Measurements from ENCODE around the gene PARD6G.
A peak's percentile ranks its signal among the peaks of the same experiment; 100 is the strongest.
"Not testable (repeated sequence)": the region's sequence is repeated elsewhere in the genome, so short reads cannot be mapped to it uniquely, and the experiment has no call there.

Gene PARD6G

DNA sequence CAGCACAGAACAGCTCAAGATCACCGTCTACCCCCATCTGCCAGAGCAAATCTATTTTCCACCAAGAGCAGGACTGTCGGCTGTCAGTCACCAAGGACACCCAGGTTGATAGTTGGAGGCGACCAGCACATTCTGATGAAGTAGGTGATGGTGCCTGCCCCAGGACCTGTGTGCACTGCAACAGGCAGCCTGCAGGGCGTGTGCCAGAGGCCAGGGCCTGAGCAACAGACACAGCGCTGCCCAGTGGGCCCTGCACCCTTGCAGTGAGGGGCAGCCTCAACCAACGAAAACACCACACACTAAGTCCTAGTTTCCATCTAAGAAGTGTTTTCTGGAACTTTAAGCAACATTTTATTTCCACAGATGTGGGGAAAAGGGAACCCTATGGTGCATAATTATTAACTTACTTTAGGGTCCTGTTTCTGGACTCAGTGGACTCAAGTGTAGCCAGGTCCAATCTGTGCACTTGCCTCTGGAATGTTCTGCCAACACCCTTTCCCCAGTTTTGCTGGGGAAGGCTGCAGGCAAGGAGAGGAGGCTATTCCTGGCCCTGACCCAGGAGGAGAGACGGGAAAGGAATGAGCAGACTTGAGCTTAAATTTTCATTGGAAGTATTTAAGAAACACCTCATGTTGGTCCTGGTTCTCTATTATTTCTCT is 76.8 kb downstream of the PARD6G start:
- DNase-seq = no peak

- no peak for DNase-seq
Observed at GRCh38 chr18:80169607-80170006, 77.7 kb downstream of the PARD6G start.

DNA sequence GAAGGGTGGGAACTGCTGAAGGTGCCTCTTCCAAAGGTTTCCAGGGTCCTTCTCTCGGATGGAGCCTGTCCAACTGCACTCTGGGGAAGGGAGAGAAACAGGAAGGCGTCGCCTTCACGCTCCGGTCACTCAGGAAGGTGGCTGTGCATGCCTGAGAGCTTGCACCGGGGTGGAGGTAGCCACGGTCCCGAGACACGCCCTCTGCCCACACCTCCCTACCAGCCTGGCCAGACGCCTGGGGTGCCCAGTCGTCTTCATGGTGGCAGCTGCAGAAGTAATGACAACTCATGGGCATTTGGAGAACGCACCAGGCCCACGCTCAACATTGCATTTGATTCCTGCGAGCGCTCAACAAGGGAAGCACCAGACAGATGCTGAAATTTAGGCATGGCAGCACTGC is 78.3 kb downstream of the PARD6G start:
- DNase-seq = no peak

DNA sequence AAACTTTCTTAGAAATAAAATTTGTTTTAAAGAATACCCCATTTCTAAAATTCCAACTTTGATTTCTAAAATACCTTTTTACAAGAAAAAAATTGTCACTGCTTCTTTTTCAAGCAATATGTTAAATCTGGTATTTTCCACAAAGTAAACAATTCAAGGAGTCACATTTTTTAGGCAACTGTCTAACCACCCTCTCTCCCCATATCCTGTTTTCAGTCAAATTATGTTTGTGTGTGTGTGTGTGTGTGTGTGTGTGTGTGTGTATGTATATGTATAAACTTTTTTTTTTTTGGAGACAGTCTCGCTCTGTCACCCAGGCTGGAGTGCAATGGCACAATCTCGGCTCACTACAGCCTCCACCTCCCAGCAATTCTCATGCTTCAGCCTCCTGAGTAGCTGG is 79.0 kb downstream of the PARD6G start:
- peak in 1 of 5 experiments; percentile 21 for DNase-seq

GRCh38 chr18:80167931-80168330 is 79.4 kb downstream of the PARD6G start:
- DNase-seq = peak in 1 of 5 experiments; percentile 34

DNA sequence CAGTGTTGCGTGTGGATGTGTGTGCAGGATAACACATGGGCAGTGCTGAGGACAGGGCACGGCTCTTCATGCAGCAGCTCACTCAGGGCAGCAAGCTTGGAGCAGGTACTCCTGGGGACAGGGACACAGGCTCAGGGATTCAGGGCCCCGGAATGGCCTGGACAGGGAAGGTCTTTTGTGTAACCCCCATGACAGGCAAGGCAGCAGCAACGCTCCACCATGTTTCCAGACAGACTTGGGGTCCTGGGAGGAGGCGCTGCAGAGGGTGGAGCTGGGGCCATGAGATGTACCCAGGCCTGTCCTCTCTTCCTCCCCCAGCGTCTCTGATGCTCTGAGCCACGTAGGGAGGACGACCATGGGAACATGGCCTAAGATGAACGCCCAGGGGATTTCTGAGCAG is 80.0 kb downstream of the PARD6G start:
- DNase-seq = no peak

DNA sequence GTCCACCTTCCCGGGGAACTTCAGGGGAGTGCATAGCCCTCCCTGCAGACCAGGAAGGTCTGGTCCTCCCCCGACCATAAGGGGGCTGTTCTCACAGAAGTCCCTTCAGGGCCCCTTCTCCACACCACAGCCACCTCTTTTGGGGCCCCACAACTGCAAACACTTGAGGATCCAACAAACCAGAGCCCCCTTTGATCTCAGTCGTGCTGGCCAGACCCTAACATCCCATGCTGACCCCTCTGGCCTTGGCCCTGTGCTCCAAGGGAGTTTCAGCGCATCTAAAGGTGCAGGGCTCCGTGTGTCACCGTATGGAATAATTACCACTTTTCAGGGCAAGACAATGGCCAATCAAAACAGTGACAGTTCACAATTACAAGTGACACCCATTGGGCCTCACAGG is 80.6 kb downstream of the PARD6G start:
- DNase-seq = no peak

- no peak for DNase-seq
Observed at GRCh38 chr18:80166240-80166639, 81.1 kb downstream of the PARD6G start.

- DNase-seq = not testable (repeated sequence)
Observed at GRCh38 chr18:80164727-80165355, 82.5 kb downstream of the PARD6G start.

DNA sequence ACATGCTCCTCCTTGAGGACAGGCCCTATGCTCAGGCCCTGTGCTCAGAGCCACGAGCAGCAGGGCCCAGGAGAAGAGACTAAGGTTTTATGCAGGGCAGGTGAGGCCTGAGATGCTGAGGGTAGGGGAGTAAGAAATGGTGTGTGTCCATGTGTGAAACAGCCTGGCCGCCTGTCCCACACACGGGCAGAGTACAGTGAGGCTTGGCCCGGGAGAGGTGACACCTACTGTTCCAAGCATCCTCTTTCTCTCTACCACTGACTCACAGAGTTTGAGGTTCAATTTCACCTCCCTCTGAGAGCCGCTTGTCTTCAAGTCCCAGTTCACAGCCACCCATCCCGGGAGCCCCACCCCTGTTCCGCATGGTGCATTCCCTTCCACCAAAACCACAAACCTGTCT is 84.1 kb downstream of the PARD6G start:
- DNase-seq = no peak

DNA sequence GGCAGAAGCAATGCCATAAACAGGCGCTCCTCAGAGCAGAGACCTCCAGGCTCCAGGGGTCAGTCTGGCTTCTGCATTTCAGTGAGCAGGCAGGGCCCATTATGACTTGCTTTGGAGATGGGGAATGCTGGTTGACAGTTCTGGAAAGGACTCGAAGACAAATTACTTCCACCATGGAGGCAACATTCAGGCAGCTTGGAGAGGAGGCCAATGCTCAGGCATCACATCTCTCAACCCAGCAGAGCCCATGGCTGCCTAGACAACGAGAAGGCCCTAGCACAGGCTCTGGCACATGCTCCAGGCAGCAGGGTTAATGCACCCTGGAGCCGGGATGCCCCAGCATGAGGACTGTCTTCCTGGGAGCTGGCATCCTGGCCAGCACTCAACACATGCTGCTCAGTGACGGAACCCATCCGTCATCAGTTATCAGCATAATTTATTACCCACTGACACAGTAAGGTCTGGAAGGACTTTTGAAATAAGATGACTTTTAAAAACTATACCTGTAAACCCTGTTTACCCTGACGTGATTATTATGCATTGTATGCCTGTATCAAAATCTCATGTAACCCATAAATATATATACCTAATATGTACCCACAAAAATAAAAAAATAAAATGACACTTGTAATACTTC is 85.4 kb downstream of the PARD6G start:
- DNase-seq = no peak

GRCh38 chr18:80159713-80160636 is 87.3 kb downstream of the PARD6G start:
- DNase-seq = peak in 3 of 5 experiments; percentile 24 to 61 (median 24)

GRCh38 chr18:80158365-80158764 is 88.9 kb downstream of the PARD6G start:
- DNase-seq = no peak

GRCh38 chr18:80157708-80158343 is 89.5 kb downstream of the PARD6G start:
- peak; percentile 31 to 76 (median 52) for DNase-seq

DNA sequence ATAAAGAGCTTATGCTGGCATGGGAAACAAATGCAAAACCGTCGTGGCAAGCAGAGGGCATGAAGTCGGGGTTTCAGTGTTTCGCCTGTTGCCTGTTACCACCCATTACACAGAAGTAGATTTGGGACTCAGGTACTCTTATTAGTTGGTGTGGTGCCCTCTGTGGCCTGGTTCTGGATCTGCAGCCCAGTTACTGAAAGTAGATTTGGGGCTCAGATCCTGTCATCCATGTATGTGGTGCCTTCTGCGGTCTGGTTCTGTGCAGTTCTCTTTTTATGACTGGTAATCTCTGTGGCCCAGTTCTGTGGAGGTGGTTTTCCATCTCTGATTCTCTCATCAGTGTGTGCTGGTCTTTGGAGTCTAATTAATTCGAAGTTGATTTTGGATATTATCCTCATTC is 93.0 kb downstream of the PARD6G start:
- peak in 2 of 5 experiments; percentile 31 to 75 for DNase-seq

- DNase-seq = no peak
Observed at GRCh38 chr18:80149667-80150066, 97.6 kb downstream of the PARD6G start.

DNA sequence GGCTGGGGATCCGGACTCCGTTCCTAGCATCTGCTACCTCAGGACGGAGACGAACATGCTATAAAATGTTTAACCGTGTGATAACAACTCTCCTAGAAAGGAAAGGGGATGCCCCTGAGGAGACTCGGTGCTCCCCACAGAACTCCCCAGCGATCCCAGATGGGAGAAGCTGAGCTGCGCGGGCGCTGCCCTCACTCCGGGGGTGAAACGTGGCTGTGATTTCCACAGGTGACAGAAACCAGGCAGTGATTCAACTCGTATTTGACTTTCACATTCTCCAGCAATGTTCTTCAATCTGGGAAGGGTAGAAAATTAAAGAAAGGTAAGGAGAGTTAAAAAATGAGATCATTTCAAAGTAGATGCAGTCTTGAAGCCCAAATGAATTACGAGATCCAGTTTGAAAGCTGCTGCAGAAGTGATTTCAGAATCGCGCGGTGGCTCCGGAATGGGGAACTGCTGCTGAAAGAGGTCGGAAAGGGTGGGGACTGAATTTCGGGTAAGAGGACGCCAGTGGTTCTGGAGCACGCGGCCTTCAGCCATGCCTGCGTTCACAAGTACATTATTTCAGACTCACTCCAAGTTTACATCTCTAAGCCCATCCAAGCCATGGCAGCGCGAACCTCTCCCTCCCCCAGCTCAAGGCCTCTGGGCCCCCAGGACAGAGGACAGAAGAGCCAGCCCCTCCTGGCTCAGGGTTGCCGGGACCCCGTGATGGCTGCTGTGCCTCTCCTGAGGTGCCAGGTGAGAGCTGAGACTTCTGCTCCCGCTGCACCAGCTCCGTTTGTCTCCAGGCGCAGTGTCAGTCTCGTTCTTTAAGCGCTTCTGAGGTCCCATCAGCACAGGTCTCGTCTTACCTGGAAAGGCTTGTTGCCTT is 98.8 kb downstream of the PARD6G start:
- DNase-seq = no peak

DNA sequence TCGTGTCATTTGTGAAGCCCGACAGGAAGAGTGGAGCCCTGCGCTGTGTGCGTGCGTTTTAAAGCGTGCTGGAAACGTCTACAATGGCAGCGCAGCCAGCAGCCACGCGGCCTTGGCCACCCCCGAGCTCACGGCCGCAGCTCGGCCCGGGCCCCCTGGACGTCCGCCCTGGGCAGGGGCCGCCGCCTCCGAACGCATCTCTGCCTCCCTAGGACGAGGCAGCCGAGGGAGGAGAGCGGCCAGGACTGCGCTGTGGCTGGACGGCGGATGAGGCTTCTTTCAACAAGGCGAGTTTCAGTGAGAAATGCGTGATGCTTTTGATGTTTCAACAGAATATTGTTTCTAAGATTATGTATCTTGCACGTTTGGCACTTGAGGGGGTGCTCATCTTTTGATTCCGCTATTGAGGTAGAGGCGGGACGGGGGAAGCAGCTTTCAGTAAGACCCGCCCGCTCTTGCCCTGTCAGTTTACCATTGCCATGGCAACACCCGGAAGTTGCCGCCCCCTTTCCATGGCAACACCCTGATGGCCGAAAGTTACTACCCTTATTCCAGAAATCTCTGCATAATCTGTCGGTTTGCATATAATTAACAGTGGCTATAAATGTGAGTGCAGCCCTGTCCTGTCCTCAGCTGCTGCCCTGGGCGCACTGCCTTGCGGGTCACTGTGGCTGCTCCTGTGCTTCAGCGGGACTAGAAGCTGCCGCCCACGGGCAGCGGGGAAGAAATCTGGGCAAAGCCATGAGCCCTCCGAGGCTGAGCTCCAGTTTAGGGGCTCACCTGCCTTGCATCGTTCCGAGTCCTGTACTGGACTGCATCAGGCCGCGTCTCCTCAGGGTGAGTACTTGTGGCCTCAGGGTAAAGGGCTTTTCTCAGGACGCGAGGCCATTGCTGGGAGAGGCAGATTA is 99.6 kb downstream of the PARD6G start:
- peak in 4 of 5 experiments; percentile 54 to 85 (median 64) for DNase-seq

GRCh38 chr18:80147037-80147417 is 100.3 kb downstream of the PARD6G start:
- DNase-seq = no peak

GRCh38 chr18:80145196-80145804 is 102.0 kb downstream of the PARD6G start:
- DNase-seq = no peak
